HepG2 (cell line): ENCODE results near the gene PITRM1. TPM values are rescaled to one million over a fixed set of nuclear protein-coding genes. Genes with fewer than 3 reads are reported as not detected.
A peak's percentile ranks its signal among the peaks of the same experiment; 100 is the strongest.

Experiments used
- ATAC-seq: fragments of 200-7000 bp; cut with Tn5 transposase; 3 replicates; pipeline ENCODE4 v1.9.1; 2020; ENCODE audit warnings: mild to moderate bottlenecking, moderate library complexity
- BruUV-seq: library from RNA; stranded (reverse); fragments of 400-500 nt; replicated peaks from 2 replicates; lab custom pipeline; 2021; lab: Mats Ljungman, UMichigan
- CTCF ChIA-PET: fragments of 300-600 bp; formaldehyde crosslinking; extraction: SDS; loops from one replicate; lab custom pipeline; 2021; ENCODE audit warnings: low total read pairs, inconsistent platforms, low intra/inter-chr PET ratio; lab: Yijun Ruan, JAX
- POLR2A ChIA-PET: fragments of 350-600 bp; sonication (Branson Sonifier 250); formaldehyde crosslinking; loops from one replicate; lab custom pipeline; 2020; ENCODE audit warnings: antibody characterized with exemption, inconsistent platforms; lab: Yijun Ruan, JAX
- DNase-seq: peaks from one replicate; pipeline ENCODE4 v3.0.0-alpha.2; 2015; ENCODE audit warnings: low spot score
- FAIRE-seq: peaks from 3 replicates; lab custom pipeline; 2011; peaks lifted over from hg19 to GRCh38; lab: Jason Lieb, UNC
- H2AFZ ChIP-seq: one replicate; pipeline ENCODE4 v1.6.1; 2011; ENCODE audit warnings: low read length, inconsistent platforms
- H3K27ac ChIP-seq: fragments of 300-600 bp; 3 replicates; pipeline ENCODE4 v1.8.0; 2011; ENCODE audit warnings: mixed run types, mild to moderate bottlenecking, mixed read lengths, low read length, inconsistent platforms; ENCODE audit not compliant: insufficient read depth; ENCODE audit errors: extremely low read length
- H3K27me3 ChIP-seq, 2 experiments: fragments of 200-600 bp in 1 of 2; 2 replicates in 1 of 2; 3 replicates in 1 of 2; pipeline versions ENCODE4 v1.6.0 to v1.8.0; 2011; ENCODE audit warnings: low read length in 2 of 2, mild to moderate bottlenecking in 2 of 2, moderate library complexity in 2 of 2, inconsistent platforms in 1 of 2; ENCODE audit not compliant: insufficient read depth in 2 of 2, control insufficient read depth in 1 of 2
- H3K36me3 ChIP-seq, 2 experiments: fragments of 200-600 bp in 1 of 2; replicated peaks in 1 of 2; 2 replicates in 1 of 2; 3 replicates in 1 of 2; pipeline versions ENCODE4 v1.5.1 to v1.8.0; 2011; ENCODE audit warnings: low read length in 2 of 2, inconsistent platforms in 1 of 2; ENCODE audit not compliant: insufficient read depth in 2 of 2, control insufficient read depth in 1 of 2
- H3K4me1 ChIP-seq: 2 replicates; pipeline ENCODE4 v1.5.1; 2012; ENCODE audit warnings: low read length, inconsistent platforms; ENCODE audit not compliant: insufficient read depth
- H3K4me2 ChIP-seq: 2 replicates; pipeline ENCODE4 v1.6.0; 2011; ENCODE audit warnings: low read depth, low read length, inconsistent platforms
- H3K4me3 ChIP-seq, 3 experiments: fragments of 200-600 bp in 1 of 3; sonication (generic), shearing (Covaris generic) in 1 of 3; replicated peaks in 1 of 3; 2 replicates each; pipeline ENCODE4 v1.5.1; 2011 to 2016; ENCODE audit warnings: low read length in 3 of 3, inconsistent platforms in 2 of 3, low read depth in 2 of 3, mild to moderate bottlenecking in 2 of 3, control low read depth in 1 of 3, mixed read lengths in 1 of 3; ENCODE audit not compliant: insufficient read depth in 1 of 3
- H3K79me2 ChIP-seq: one replicate; pipeline ENCODE4 v1.6.1; 2011; ENCODE audit warnings: low read length, inconsistent platforms; ENCODE audit not compliant: insufficient read depth
- H3K9ac ChIP-seq: 2 replicates; pipeline ENCODE4 v1.6.0; 2011; ENCODE audit warnings: mild to moderate bottlenecking, low read depth, low read length, inconsistent platforms; ENCODE audit not compliant: insufficient read depth
- H3K9me3 ChIP-seq: 2 replicates; pipeline ENCODE4 v1.5.1; 2012; ENCODE audit warnings: mild to moderate bottlenecking, low read length
- H4K20me1 ChIP-seq: 2 replicates; pipeline ENCODE4 v1.6.0; 2011; ENCODE audit warnings: inconsistent platforms, mild to moderate bottlenecking, low read length, moderate library complexity; ENCODE audit not compliant: insufficient read depth
- ARID3A ChIP-seq: IDR thresholded peaks from 2 replicates; pipeline ENCODE4 v1.6.1; 2012; ENCODE audit warnings: low read depth, low read length, improper control_type of control experiment
- ATF4 ChIP-seq, 2 experiments: fragments of 450-650 bp in 1 of 2; sonication (generic) in 1 of 2; formaldehyde crosslinking; IDR thresholded peaks; 2 replicates each; pipeline versions ENCODE4 v1.5.0 to v1.8.0; 2020 to 2022; ENCODE audit warnings: mild to moderate bottlenecking in 1 of 2, missing genetic modification reagents in 1 of 2
- CEBPB ChIP-seq: IDR thresholded peaks from 2 replicates; pipeline ENCODE4 v1.6.1; 2011; ENCODE audit warnings: low read depth, low read length, improper control_type of control experiment, borderline replicate concordance
- CEBPG ChIP-seq: IDR thresholded peaks from 2 replicates; pipeline ENCODE4 v1.6.1; 2016
- FOSL2 ChIP-seq: sonication (generic); formaldehyde crosslinking; IDR thresholded peaks from 2 replicates; pipeline ENCODE4 v1.4.0; 2020; ENCODE audit warnings: missing genetic modification reagents
- ZNF569 ChIP-seq: sonication (generic); formaldehyde crosslinking; IDR thresholded peaks from 2 replicates; pipeline ENCODE4 v1.5.0; 2020; ENCODE audit warnings: mild to moderate bottlenecking, missing genetic modification reagents, moderate library complexity, borderline replicate concordance
- WGBS: methylation state at CpG from one replicate; pipeline ENCODE4 v1.1.6; 2017; ENCODE audit warnings: low lambda C conversion rate; 5-methylcytosine and 5-hydroxymethylcytosine counted together
- in situ Hi-C: cut with HindIII; loops from 2 replicates; pipeline ENCODE4 v1.10.0; 2017; ENCODE audit warnings: low pct_unique_long_range_greater_than_20kb; ENCODE audit not compliant: extremely low pct_ligation_motif_present
- intact Hi-C: fragments of 100-400 bp; cut with micrococcal nuclease; formaldehyde crosslinking; loops from one replicate; pipeline ENCODE4 v1.10.0; 2022; ENCODE audit not compliant: unreplicated experiment
- polyA plus RNA-seq, 8 experiments: library from polyadenylated mRNA; depleted of rRNA in 3 of 8; stranded (reverse) in 7 of 8; unstranded in 1 of 8; fragments of >200 nt; fragmentation: Illumina TruSeq in 4 of 8; extraction: Trizol in 4 of 8; gene quantifications; 2 replicates each; pipeline versions ENCODE4 v1.2.1 to v1.2.3, GENCODE V29; 2011 to 2016; ENCODE audit warnings: low read depth in 4 of 8, missing spikeins in 1 of 8, mixed read lengths in 1 of 8; ENCODE audit not compliant: insufficient read depth in 1 of 8
- total RNA-seq, 5 experiments: library from RNA; depleted of rRNA; stranded (reverse); fragments of >200 nt; fragmentation: Illumina TruSeq; extraction: Trizol; gene quantifications; 2 replicates each; pipeline ENCODE4 v1.2.3, GENCODE V29; 2016; ENCODE audit warnings: low read depth in 1 of 5
- TF ChIP-seq, protein P1 (sequence below): sonication (generic); formaldehyde crosslinking; IDR thresholded peaks from 2 replicates; pipeline ENCODE4 v1.9.0; 2021; ENCODE audit warnings: mild to moderate bottlenecking, missing genetic modification reagents

Gene PITRM1
- total and polyA plus RNA-seq, 2 of the 13 experiments (the other 11 are each of a cell fraction or from before 2014, with no cell fraction given), result 16.4 to 29.0 TPM

GRCh38 chr10:3099291-3100092, 73.1 kb downstream of the PITRM1 start:
- H3K4me1 ChIP-seq, result peaks cover 43% of the 10 kb centered on the region
- no peak for ATAC-seq
- no peak overlapping the region for H3K4me3 ChIP-seq
- no peaks in the 10 kb centered on the region for H3K79me2 ChIP-seq
- CTCF ChIA-PET, result no interaction called here
- H3K4me2 ChIP-seq, result no peak overlapping the region
- no TSS peak for BruUV-seq
- 54% methylated on average over 21 of the region's 22 CpGs for WGBS
- POLR2A ChIA-PET, result no interaction called here
- H3K36me3 ChIP-seq, result no peaks in the 10 kb centered on the region
- H3K27me3 ChIP-seq, result no peaks in the 10 kb centered on the region; a peak in 1 of 5 replicates
- intact Hi-C loops (no loop called here), in situ Hi-C loops (no loop called here)
- DNase-seq, result peak; percentile 45
- no peak for FAIRE-seq
- H3K27ac ChIP-seq, result no peak overlapping the region
- no peak overlapping the region for H2AFZ ChIP-seq
- no peaks in the 10 kb centered on the region for H3K9me3 ChIP-seq
- H4K20me1 ChIP-seq, result no peaks in the 10 kb centered on the region
- TF ChIP-seq FOSL2 (CRISPR knock-in tag) (peak; percentile 17; the same call in 1 of the 2 replicates), CEBPG (CRISPR knock-in tag) (peak; percentile 59), ATF4 (CRISPR knock-in tag; IDR thresholded peaks at IDR 0.05) (no peak), ARID3A (0 out of 2 replicates have a peak, but pooled peaks have one; percentile 20), CEBPB (peak; percentile 91), ZNF569 (CRISPR knock-in tag) (no peak)
- TF ChIP-seq, protein P1, sequence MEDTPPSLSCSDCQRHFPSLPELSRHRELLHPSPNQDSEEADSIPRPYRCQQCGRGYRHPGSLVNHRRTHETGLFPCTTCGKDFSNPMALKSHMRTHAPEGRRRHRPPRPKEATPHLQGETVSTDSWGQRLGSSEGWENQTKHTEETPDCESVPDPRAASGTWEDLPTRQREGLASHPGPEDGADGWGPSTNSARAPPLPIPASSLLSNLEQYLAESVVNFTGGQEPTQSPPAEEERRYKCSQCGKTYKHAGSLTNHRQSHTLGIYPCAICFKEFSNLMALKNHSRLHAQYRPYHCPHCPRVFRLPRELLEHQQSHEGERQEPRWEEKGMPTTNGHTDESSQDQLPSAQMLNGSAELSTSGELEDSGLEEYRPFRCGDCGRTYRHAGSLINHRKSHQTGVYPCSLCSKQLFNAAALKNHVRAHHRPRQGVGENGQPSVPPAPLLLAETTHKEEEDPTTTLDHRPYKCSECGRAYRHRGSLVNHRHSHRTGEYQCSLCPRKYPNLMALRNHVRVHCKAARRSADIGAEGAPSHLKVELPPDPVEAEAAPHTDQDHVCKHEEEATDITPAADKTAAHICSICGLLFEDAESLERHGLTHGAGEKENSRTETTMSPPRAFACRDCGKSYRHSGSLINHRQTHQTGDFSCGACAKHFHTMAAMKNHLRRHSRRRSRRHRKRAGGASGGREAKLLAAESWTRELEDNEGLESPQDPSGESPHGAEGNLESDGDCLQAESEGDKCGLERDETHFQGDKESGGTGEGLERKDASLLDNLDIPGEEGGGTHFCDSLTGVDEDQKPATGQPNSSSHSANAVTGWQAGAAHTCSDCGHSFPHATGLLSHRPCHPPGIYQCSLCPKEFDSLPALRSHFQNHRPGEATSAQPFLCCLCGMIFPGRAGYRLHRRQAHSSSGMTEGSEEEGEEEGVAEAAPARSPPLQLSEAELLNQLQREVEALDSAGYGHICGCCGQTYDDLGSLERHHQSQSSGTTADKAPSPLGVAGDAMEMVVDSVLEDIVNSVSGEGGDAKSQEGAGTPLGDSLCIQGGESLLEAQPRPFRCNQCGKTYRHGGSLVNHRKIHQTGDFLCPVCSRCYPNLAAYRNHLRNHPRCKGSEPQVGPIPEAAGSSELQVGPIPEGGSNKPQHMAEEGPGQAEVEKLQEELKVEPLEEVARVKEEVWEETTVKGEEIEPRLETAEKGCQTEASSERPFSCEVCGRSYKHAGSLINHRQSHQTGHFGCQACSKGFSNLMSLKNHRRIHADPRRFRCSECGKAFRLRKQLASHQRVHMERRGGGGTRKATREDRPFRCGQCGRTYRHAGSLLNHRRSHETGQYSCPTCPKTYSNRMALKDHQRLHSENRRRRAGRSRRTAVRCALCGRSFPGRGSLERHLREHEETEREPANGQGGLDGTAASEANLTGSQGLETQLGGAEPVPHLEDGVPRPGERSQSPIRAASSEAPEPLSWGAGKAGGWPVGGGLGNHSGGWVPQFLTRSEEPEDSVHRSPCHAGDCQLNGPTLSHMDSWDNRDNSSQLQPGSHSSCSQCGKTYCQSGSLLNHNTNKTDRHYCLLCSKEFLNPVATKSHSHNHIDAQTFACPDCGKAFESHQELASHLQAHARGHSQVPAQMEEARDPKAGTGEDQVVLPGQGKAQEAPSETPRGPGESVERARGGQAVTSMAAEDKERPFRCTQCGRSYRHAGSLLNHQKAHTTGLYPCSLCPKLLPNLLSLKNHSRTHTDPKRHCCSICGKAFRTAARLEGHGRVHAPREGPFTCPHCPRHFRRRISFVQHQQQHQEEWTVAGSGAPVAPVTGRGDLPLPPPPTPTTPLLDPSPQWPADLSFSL (CRISPR knock-in tag), result peak; percentile 58; the same call in 1 of the 2 replicates
- no peak overlapping the region for H3K9ac ChIP-seq
